NT2/D1 (cell line): ENCODE results near the gene STAG3.
"Not testable (repeated sequence)": the region's sequence is repeated elsewhere in the genome, so short reads cannot be mapped to it uniquely, and the experiment has no call there.

ENCODE experiments used
- SUZ12 ChIP-seq: IDR thresholded peaks from 2 replicates; pipeline ENCODE4 v1.6.1; 2011; ENCODE audit not compliant: insufficient read length, insufficient read depth; ENCODE audit errors: extremely low read depth
- YY1 ChIP-seq: IDR thresholded peaks from 2 replicates; pipeline ENCODE4 v1.6.1; 2011; ENCODE audit not compliant: insufficient read length, insufficient read depth
- ZNF274 ChIP-seq: IDR thresholded peaks from 2 replicates; pipeline ENCODE4 v1.6.1; 2011; ENCODE audit warnings: mild to moderate bottlenecking, low read depth, low read length

- TF ChIP-seq YY1, SUZ12, ZNF274: not testable (repeated sequence)
Measured at GRCh38 chr7:100246121-100246864, 68.6 kb downstream of the STAG3 start.
